Endothelial cell of umbilical vein (primary cell): ENCODE measurements around the gene PLCH1. TPM values are rescaled to one million over a fixed set of nuclear protein-coding genes. Genes with fewer than 3 reads are reported as not detected.

ENCODE experiments used
- BruUV-seq: library from RNA; stranded (reverse); fragments of 400-500 nt; replicated peaks from 2 replicates; lab custom pipeline; 2021; lab: Mats Ljungman, UMichigan
- CTCF ChIA-PET: fragments of 300-600, 350-600 bp; sonication (Branson Sonifier 250); formaldehyde crosslinking; loops from one replicate; lab custom pipeline; 2021; ENCODE audit warnings: antibody characterized with exemption, inconsistent platforms; lab: Charles Lee
- POLR2A ChIA-PET: fragments of 300-600, 350-600 bp; sonication (Branson Sonifier 250); formaldehyde crosslinking; loops from one replicate; lab custom pipeline; 2021; ENCODE audit warnings: antibody characterized with exemption, inconsistent platforms; lab: Charles Lee
- DNase-seq: peaks from one replicate; pipeline ENCODE4 v3.0.0-alpha.2; 2011; ENCODE audit warnings: low read depth, low spot score
- FAIRE-seq: peaks from 2 replicates; lab custom pipeline; 2011; peaks lifted over from hg19 to GRCh38; lab: Jason Lieb, UNC
- H2AFZ ChIP-seq: 2 replicates; pipeline ENCODE4 v1.6.0; 2012; ENCODE audit warnings: low read depth, low read length, control low read depth, inconsistent platforms
- H3K27ac ChIP-seq: 2 replicates; pipeline ENCODE4 v1.5.1; 2011; ENCODE audit warnings: low read depth, mild to moderate bottlenecking, control low read depth, low read length, moderate library complexity; ENCODE audit not compliant: insufficient read depth
- H3K27me3 ChIP-seq, 2 experiments: 2 replicates each; pipeline versions ENCODE4 v1.6.0 to v1.6.1; 2011; ENCODE audit warnings: low read length in 2 of 2, mixed read lengths in 1 of 2; ENCODE audit not compliant: control insufficient read depth in 2 of 2, insufficient read depth in 2 of 2
- H3K36me3 ChIP-seq, 2 experiments: 2 replicates in 1 of 2; 3 replicates in 1 of 2; pipeline ENCODE4 v1.5.1; 2011; ENCODE audit warnings: low read length in 2 of 2, mild to moderate bottlenecking in 1 of 2, moderate library complexity in 1 of 2; ENCODE audit not compliant: control insufficient read depth in 2 of 2, insufficient read depth in 2 of 2; ENCODE audit errors: extremely low read depth in 1 of 2
- H3K4me1 ChIP-seq: 3 replicates; pipeline ENCODE4 v1.5.1; 2011; ENCODE audit warnings: mild to moderate bottlenecking, low read length; ENCODE audit not compliant: control insufficient read depth, insufficient read depth; ENCODE audit errors: extremely low read depth
- H3K4me2 ChIP-seq: 2 replicates; pipeline ENCODE4 v1.6.1; 2011; ENCODE audit warnings: low read length, control low read depth, mixed read lengths; ENCODE audit not compliant: insufficient read depth
- H3K4me3 ChIP-seq, 3 experiments: fragments of 200-600 bp in 1 of 3; sonication (generic), shearing (Covaris generic) in 1 of 3; replicated peaks in 1 of 3; 2 replicates each; pipeline ENCODE4 v1.5.1; 2011 to 2016; ENCODE audit warnings: control low read depth in 3 of 3, low read length in 3 of 3, mild to moderate bottlenecking in 2 of 3, inconsistent platforms in 1 of 3, low read depth in 1 of 3, moderate library complexity in 1 of 3; ENCODE audit not compliant: insufficient read depth in 1 of 3
- H3K79me2 ChIP-seq: 2 replicates; pipeline ENCODE4 v1.6.0; 2012; ENCODE audit warnings: low read length, inconsistent platforms; ENCODE audit not compliant: control insufficient read depth, insufficient read depth
- H3K9ac ChIP-seq: replicated peaks from 2 replicates; pipeline ENCODE3; 2011; ENCODE audit warnings: low read length, control low read depth; ENCODE audit not compliant: insufficient read depth; ENCODE audit errors: extremely low read depth
- H3K9me1 ChIP-seq: replicated peaks from 3 replicates; pipeline ENCODE4 v1.6.0; 2011; ENCODE audit warnings: mild to moderate bottlenecking, low read length; ENCODE audit not compliant: control insufficient read depth, insufficient read depth; ENCODE audit errors: extremely low read depth
- H3K9me3 ChIP-seq: replicated peaks from 2 replicates; pipeline ENCODE4 v1.5.1; 2012; ENCODE audit warnings: low read length, inconsistent platforms; ENCODE audit not compliant: control insufficient read depth, insufficient read depth
- H4K20me1 ChIP-seq: replicated peaks from 2 replicates; pipeline ENCODE3; 2011; ENCODE audit warnings: mild to moderate bottlenecking, low read length; ENCODE audit not compliant: control insufficient read depth, insufficient read depth; ENCODE audit errors: extremely low read depth
- EZH2 ChIP-seq: IDR thresholded peaks from 2 replicates; pipeline ENCODE4 v1.6.1; 2012; ENCODE audit warnings: borderline replicate concordance, low read depth, mild to moderate bottlenecking, moderate library complexity, low read length, inconsistent platforms; ENCODE audit not compliant: severe bottlenecking
- FOS ChIP-seq: IDR thresholded peaks from 2 replicates; pipeline ENCODE4 v1.6.1; 2011; ENCODE audit warnings: mild to moderate bottlenecking, low read length, moderate library complexity, borderline replicate concordance; ENCODE audit not compliant: insufficient read depth
- GATA2 ChIP-seq: IDR thresholded peaks from 2 replicates; pipeline ENCODE4 v1.7.0; 2011; ENCODE audit warnings: low read depth, mild to moderate bottlenecking, moderate library complexity, mixed read lengths, low read length; ENCODE audit not compliant: insufficient read length, insufficient read depth
- JUN ChIP-seq: IDR thresholded peaks from 2 replicates; pipeline ENCODE4 v1.6.1; 2011; ENCODE audit warnings: borderline replicate concordance, low read depth; ENCODE audit not compliant: insufficient read length, insufficient read depth
- MAX ChIP-seq: IDR thresholded peaks from 2 replicates; pipeline ENCODE4 v1.6.1; 2011; ENCODE audit not compliant: insufficient read depth, insufficient read length
- MYC ChIP-seq: IDR thresholded peaks from one replicate; pipeline ENCODE4 v1.6.1; 2011; ENCODE audit warnings: mild to moderate bottlenecking, low read depth, low read length
- POLR2A ChIP-seq: IDR thresholded peaks from 2 replicates; pipeline ENCODE4 v1.6.1; 2012; ENCODE audit warnings: low read depth, mild to moderate bottlenecking, control low read depth, low read length
- POLR2AphosphoS5 ChIP-seq: IDR thresholded peaks from 2 replicates; pipeline ENCODE4 v1.6.1; 2012; ENCODE audit warnings: low read depth, mild to moderate bottlenecking, control low read depth, low read length, moderate library complexity; ENCODE audit not compliant: insufficient read depth
- dilution Hi-C: fragments of 300-500 bp; cut with MboI; formaldehyde crosslinking; loops from one replicate; pipeline ENCODE4 v1.15.0; 2019; ENCODE audit warnings: low sequenced_read_pairs; ENCODE audit not compliant: extremely low pct_ligation_motif_present
- intact Hi-C: fragments of 100-400 bp; cut with micrococcal nuclease; formaldehyde crosslinking; loops from one replicate; pipeline ENCODE4 v1.10.0; 2022
- polyA plus RNA-seq, 4 experiments: library from polyadenylated mRNA; depleted of rRNA in 3 of 4; stranded (reverse) in 3 of 4; unstranded in 1 of 4; fragments of >200 nt; gene quantifications; 2 replicates each; pipeline versions ENCODE4 v1.2.1 to v1.2.3, GENCODE V29; 2011 to 2012; ENCODE audit warnings: missing spikeins in 1 of 4
- total RNA-seq: library from RNA; stranded (reverse); gene quantifications from 2 replicates; pipeline ENCODE4 v1.2.3, GENCODE V29; 2021
- TF ChIP-seq, protein P1 (sequence below), 2 donors: IDR thresholded peaks; 1 replicate in 1 of 2; 2 replicates in 1 of 2; pipeline ENCODE4 v1.5.1; 2011; ENCODE audit warnings: low read length in 2 of 2, mild to moderate bottlenecking in 2 of 2, moderate library complexity in 2 of 2, control low read depth in 1 of 2, inconsistent platforms in 1 of 2, low read depth in 1 of 2; ENCODE audit not compliant: insufficient read depth in 1 of 2; ENCODE audit errors: extremely low read depth in 1 of 2

Gene PLCH1
- total and polyA plus RNA-seq, 2 donors (not counting 3 experiments of a cell fraction or from before 2014, with no cell fraction given): 0.03 TPM; not detected in 1

DNA sequence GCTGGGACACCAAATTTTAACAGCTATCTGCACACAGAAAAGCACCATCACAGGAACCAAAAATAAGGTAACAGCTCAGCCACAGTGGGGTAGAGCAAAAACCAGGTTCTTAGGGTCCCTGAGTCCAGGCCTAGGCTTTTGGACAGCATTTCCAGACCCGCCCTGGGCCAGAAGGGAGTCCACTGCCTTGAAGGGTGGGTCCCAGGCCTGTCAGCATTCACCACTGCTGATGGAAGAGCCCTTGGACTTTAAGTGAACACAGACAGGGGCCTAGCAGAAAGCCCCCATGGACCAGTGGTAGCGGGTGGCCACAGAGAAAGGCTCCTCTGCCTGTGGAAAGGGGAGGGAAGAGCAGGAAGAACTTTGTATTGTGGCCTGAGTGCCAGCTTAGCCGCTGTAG is 56.4 kb downstream of the PLCH1 start:
- dilution Hi-C loops: no loop called here
- H3K9ac ChIP-seq: no peak overlapping the region
- no peaks in the 10 kb centered on the region for H3K9me1 ChIP-seq
- ChIA-PET CTCF (interaction anchor here (0.8 kb wide), 1 partner anchor 14 kb away, joined by 4 read pairs; no protein-coding TSS in a partner anchor), POLR2A (no interaction called here)
- H4K20me1 ChIP-seq: no peaks in the 10 kb centered on the region
- FAIRE-seq (no peak), DNase-seq (no peak)
- H3K4me2 ChIP-seq: no peak overlapping the region
- H2AFZ ChIP-seq: no peak overlapping the region
- no peaks in the 10 kb centered on the region for H3K4me1 ChIP-seq
- no peaks in the 10 kb centered on the region for H3K27me3 ChIP-seq
- BruUV-seq: no TSS peak
- TF ChIP-seq POLR2AphosphoS5 (no peak), JUN (no peak), EZH2 (no peak), GATA2 (no peak), POLR2A (no peak), FOS (no peak), MAX (no peak), MYC (no peak)
- TF ChIP-seq, protein P1, sequence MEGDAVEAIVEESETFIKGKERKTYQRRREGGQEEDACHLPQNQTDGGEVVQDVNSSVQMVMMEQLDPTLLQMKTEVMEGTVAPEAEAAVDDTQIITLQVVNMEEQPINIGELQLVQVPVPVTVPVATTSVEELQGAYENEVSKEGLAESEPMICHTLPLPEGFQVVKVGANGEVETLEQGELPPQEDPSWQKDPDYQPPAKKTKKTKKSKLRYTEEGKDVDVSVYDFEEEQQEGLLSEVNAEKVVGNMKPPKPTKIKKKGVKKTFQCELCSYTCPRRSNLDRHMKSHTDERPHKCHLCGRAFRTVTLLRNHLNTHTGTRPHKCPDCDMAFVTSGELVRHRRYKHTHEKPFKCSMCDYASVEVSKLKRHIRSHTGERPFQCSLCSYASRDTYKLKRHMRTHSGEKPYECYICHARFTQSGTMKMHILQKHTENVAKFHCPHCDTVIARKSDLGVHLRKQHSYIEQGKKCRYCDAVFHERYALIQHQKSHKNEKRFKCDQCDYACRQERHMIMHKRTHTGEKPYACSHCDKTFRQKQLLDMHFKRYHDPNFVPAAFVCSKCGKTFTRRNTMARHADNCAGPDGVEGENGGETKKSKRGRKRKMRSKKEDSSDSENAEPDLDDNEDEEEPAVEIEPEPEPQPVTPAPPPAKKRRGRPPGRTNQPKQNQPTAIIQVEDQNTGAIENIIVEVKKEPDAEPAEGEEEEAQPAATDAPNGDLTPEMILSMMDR (IDR thresholded peaks at IDR 0.05; ENCODE audit: extremely low read depth in 1 of 2, insufficient read depth in 1 of 2, low read depth in 1 of 2, low read length in 2 of 2): no peak
- no peak overlapping the region for H3K4me3 ChIP-seq
- intact Hi-C loops: no loop called here
- H3K9me3 ChIP-seq: no peaks in the 10 kb centered on the region
- no peaks in the 10 kb centered on the region for H3K79me2 ChIP-seq
- no peak overlapping the region for H3K27ac ChIP-seq
- H3K36me3 ChIP-seq: no peaks in the 10 kb centered on the region
